ENCODE data around the gene ARMH2.
"Not testable (repeated sequence)": the region's sequence is repeated elsewhere in the genome, so short reads cannot be mapped to it uniquely, and the experiment has no call there.

The ARMH2 gene

GRCh38 chr6:24764833-24765828, 33.6 kb downstream of the ARMH2 start:
- not testable (repeated sequence) for DNase-seq (ENCODE audit: low read depth)

- DNase-seq (ENCODE audit: low read depth) = no peak
Measured at GRCh38 chr6:24763578-24763977, 35.1 kb downstream of the ARMH2 start.

- DNase-seq (ENCODE audit: low read depth) = no peak
Measured at GRCh38 chr6:24761851-24762250, 36.9 kb downstream of the ARMH2 start.

- no peak for DNase-seq (ENCODE audit: low read depth)
Measured at GRCh38 chr6:24761193-24761835, 37.4 kb downstream of the ARMH2 start.

- no peak for DNase-seq (ENCODE audit: low read depth)
Measured at GRCh38 chr6:24760210-24760609, 38.5 kb downstream of the ARMH2 start.

GRCh38 chr6:24759718-24760117, 39.0 kb downstream of the ARMH2 start:
- no peak for DNase-seq (ENCODE audit: low read depth)

- no peak for DNase-seq (ENCODE audit: low read depth)
Measured at GRCh38 chr6:24757611-24758010, 41.1 kb downstream of the ARMH2 start.

GRCh38 chr6:24755279-24755678, 43.4 kb downstream of the ARMH2 start:
- DNase-seq (ENCODE audit: low read depth) = no peak

- DNase-seq (ENCODE audit: low read depth) = not testable (repeated sequence)
Measured at GRCh38 chr6:24754378-24754777, 44.3 kb downstream of the ARMH2 start.

GRCh38 chr6:24753545-24753944, 45.2 kb downstream of the ARMH2 start:
- DNase-seq (ENCODE audit: low read depth) = no peak

GRCh38 chr6:24752917-24753492, 45.7 kb downstream of the ARMH2 start:
- no peak for DNase-seq (ENCODE audit: low read depth)

- DNase-seq (ENCODE audit: low read depth) = no peak
Measured at GRCh38 chr6:24752503-24752902, 46.2 kb downstream of the ARMH2 start.

- DNase-seq (ENCODE audit: low read depth) = not testable (repeated sequence)
Measured at GRCh38 chr6:24750878-24751277, 47.8 kb downstream of the ARMH2 start.

- no peak for DNase-seq (ENCODE audit: low read depth)
Measured at GRCh38 chr6:24749297-24749696, 49.4 kb downstream of the ARMH2 start.
